GM12878 (cell line): Measurements from ENCODE around the gene DAPK2. TPM values are rescaled to one million over a fixed set of nuclear protein-coding genes. Genes with fewer than 3 reads are reported as not detected.

ENCODE experiments used
- BMI1 ChIP-seq: fragments of 450-650 bp; IDR thresholded peaks from 2 replicates; pipeline ENCODE4 v1.6.1; 2016; ENCODE audit warnings: mild to moderate bottlenecking, moderate library complexity, borderline replicate concordance
- CEBPB ChIP-seq, 2 experiments: fragments of 150-350 bp in 1 of 2; IDR thresholded peaks; 2 replicates each; pipeline ENCODE4 v1.6.1; 2012 to 2014; ENCODE audit warnings: low read depth in 2 of 2, low read length in 2 of 2, borderline replicate concordance in 1 of 2, inconsistent platforms in 1 of 2
- CHD1 ChIP-seq: IDR thresholded peaks from 2 replicates; pipeline ENCODE4 v1.6.1; 2012; ENCODE audit warnings: low read depth, low read length, improper control_type of control experiment
- CTCF ChIP-seq, 3 experiments: IDR thresholded peaks in 2 of 3; conservative IDR thresholded peaks in 1 of 3; 2 replicates each; pipeline ENCODE4 v1.5.1; 2011; ENCODE audit warnings: low read depth in 3 of 3, low read length in 3 of 3, mild to moderate bottlenecking in 3 of 3, control low read depth in 2 of 3, moderate library complexity in 2 of 3, inconsistent platforms in 1 of 3, mixed read lengths in 1 of 3; ENCODE audit not compliant: control insufficient read depth in 2 of 3, insufficient read depth in 1 of 3; ENCODE audit errors: extremely low read depth in 1 of 3
- E2F4 ChIP-seq: IDR thresholded peaks from 2 replicates; pipeline ENCODE4 v1.6.1; 2012; ENCODE audit warnings: low read depth, low read length, improper control_type of control experiment
- E4F1 ChIP-seq: fragments of 450-650 bp; IDR thresholded peaks from 2 replicates; pipeline ENCODE4 v1.6.1; 2018; ENCODE audit warnings: borderline replicate concordance, mild to moderate bottlenecking; ENCODE audit not compliant: partially characterized antibody
- EP300 ChIP-seq, 2 experiments: fragments of 150-350 bp in 1 of 2; IDR thresholded peaks; 2 replicates each; pipeline ENCODE4 v1.6.1; 2011 to 2012; ENCODE audit warnings: low read depth in 2 of 2, low read length in 2 of 2, borderline replicate concordance in 1 of 2, improper control_type of control experiment in 1 of 2, inconsistent platforms in 1 of 2; ENCODE audit not compliant: control insufficient read depth in 1 of 2
- KLF5 ChIP-seq: fragments of 450-650 bp; IDR thresholded peaks from 2 replicates; pipeline ENCODE4 v1.6.1; 2014; ENCODE audit warnings: mild to moderate bottlenecking; ENCODE audit not compliant: partially characterized antibody
- MTA2 ChIP-seq: fragments of 450-650 bp; IDR thresholded peaks from 2 replicates; pipeline ENCODE4 v1.6.1; 2016; ENCODE audit warnings: low read depth, mild to moderate bottlenecking, moderate library complexity
- NR2C2 ChIP-seq: IDR thresholded peaks from 2 replicates; pipeline ENCODE4 v1.6.1; 2011; ENCODE audit warnings: borderline replicate concordance, low read depth; ENCODE audit not compliant: control insufficient read depth, insufficient read length
- NRF1 ChIP-seq: conservative IDR thresholded peaks from 2 replicates; pipeline ENCODE4 v1.6.1; 2011; ENCODE audit warnings: mild to moderate bottlenecking, low read depth, low read length, improper control_type of control experiment
- RELA ChIP-seq: fragments of 450-650 bp; IDR thresholded peaks from 2 replicates; pipeline ENCODE4 v1.8.0; 2014; ENCODE audit warnings: borderline replicate concordance; ENCODE audit not compliant: partially characterized antibody
- SMAD1 ChIP-seq: fragments of 450-650 bp; IDR thresholded peaks from 2 replicates; pipeline ENCODE4 v1.6.1; 2018; ENCODE audit warnings: mild to moderate bottlenecking, low read depth; ENCODE audit not compliant: partially characterized antibody
- SMAD5 ChIP-seq: IDR thresholded peaks from 2 replicates; pipeline ENCODE4 v1.6.1; 2016; ENCODE audit warnings: antibody characterized with exemption, low read depth
- SPI1 ChIP-seq: IDR thresholded peaks from 2 replicates; pipeline ENCODE4 v1.6.1; 2011; ENCODE audit warnings: low read depth, mild to moderate bottlenecking, low read length, moderate library complexity, borderline replicate concordance; ENCODE audit not compliant: insufficient read depth
- SRF ChIP-seq, 2 experiments: IDR thresholded peaks; 2 replicates each; pipeline ENCODE4 v1.6.1; 2011; ENCODE audit warnings: low read depth in 2 of 2, low read length in 2 of 2, mild to moderate bottlenecking in 1 of 2, moderate library complexity in 1 of 2
- ZNF207 ChIP-seq: fragments of 450-650 bp; IDR thresholded peaks from 2 replicates; pipeline ENCODE4 v1.6.1; 2014; ENCODE audit warnings: antibody characterized with exemption, mild to moderate bottlenecking, borderline replicate concordance
- ZNF622 ChIP-seq: fragments of 450-650 bp; IDR thresholded peaks from 2 replicates; pipeline ENCODE4 v1.6.1; 2017; ENCODE audit warnings: mild to moderate bottlenecking, inconsistent platforms
- ZNF687 ChIP-seq: fragments of 450-650 bp; IDR thresholded peaks from 2 replicates; pipeline ENCODE4 v1.6.1; 2017; ENCODE audit warnings: mild to moderate bottlenecking, moderate library complexity
- polyA plus RNA-seq, 11 experiments: library from polyadenylated mRNA; depleted of rRNA in 4 of 11; unstranded in 6 of 11; stranded (reverse) in 5 of 11; fragments of >200 nt; fragmentation: Nextera tagmentation in 4 of 11; fragmentation: Illumina TruSeq in 1 of 11; extraction: Ambion mirVana in 4 of 11; extraction: Trizol in 1 of 11; gene quantifications; 1 replicate in 1 of 11; 2 replicates in 10 of 11; pipeline versions ENCODE4 v1.2.1 to v1.2.3, GENCODE V29; 2011 to 2016; ENCODE audit warnings: inconsistent platforms in 2 of 11, missing spikeins in 2 of 11, low read depth in 1 of 11
- total RNA-seq, 4 experiments: library from RNA; depleted of rRNA in 3 of 4; stranded (reverse); fragments of >200 nt in 3 of 4; fragmentation: Illumina TruSeq in 1 of 4; extraction: Trizol in 1 of 4; gene quantifications; 2 replicates each; pipeline versions ENCODE4 v1.2.1 to v1.2.3, GENCODE V29; 2013 to 2021

The DAPK2 gene
- total and polyA plus RNA-seq, 10 of the 15 experiments (the other 5 are each of a cell fraction or from before 2014, with no cell fraction given), result 0.69 to 8.4 (median 4.1) TPM

GRCh38 chr15:64093627-64094417 lies 47.5 kb upstream of the DAPK2 start, which contains the start of gene CIAO2A (continued):
- TF ChIP-seq E4F1 (peak; percentile 21), ZNF622 (no peak), NRF1 (no peak), SMAD5 (0 out of 2 replicates have a peak, but pooled peaks have one; percentile 19), CTCF (IDR thresholded peaks at IDR 0.05 in 2 of 3, conservative IDR thresholded peaks at IDR 0.05 in 1 of 3; ENCODE audit: control insufficient read depth in 2 of 3, extremely low read depth in 1 of 3, insufficient read depth in 1 of 3, low read depth in 3 of 3, low read length in 3 of 3) (no peak), RELA (peak; percentile 13), CHD1 (peak; percentile 59; the same call in 1 of the 2 replicates), MTA2 (no peak; the same call in 1 of the 2 replicates), SMAD1 (no peak), BMI1 (no peak), CEBPB (IDR thresholded peaks at IDR 0.05; ENCODE audit: borderline replicate concordance in 1 of 2, low read depth in 2 of 2, low read length in 2 of 2) (no peak), E2F4 (peak; percentile 80), ZNF687 (no peak), EP300 (IDR thresholded peaks at IDR 0.05; ENCODE audit: borderline replicate concordance in 1 of 2, control insufficient read depth in 1 of 2, low read depth in 2 of 2, low read length in 2 of 2) (no peak), NR2C2 (no peak), ZNF207 (no peak; the same call in 1 of the 2 replicates), KLF5 (no peak), SRF (IDR thresholded peaks at IDR 0.05; ENCODE audit: low read depth in 2 of 2, low read length in 2 of 2) (no peak), SPI1 (peak; percentile 12; the same call in 1 of the 2 replicates)
